NT2/D1 (cell line): ENCODE measurements around the gene WNK3.

Source experiments
- SUZ12 ChIP-seq: IDR thresholded peaks from 2 replicates; pipeline ENCODE4 v1.6.1; 2011; ENCODE audit not compliant: insufficient read length, insufficient read depth; ENCODE audit errors: extremely low read depth
- YY1 ChIP-seq: IDR thresholded peaks from 2 replicates; pipeline ENCODE4 v1.6.1; 2011; ENCODE audit not compliant: insufficient read length, insufficient read depth

DNA sequence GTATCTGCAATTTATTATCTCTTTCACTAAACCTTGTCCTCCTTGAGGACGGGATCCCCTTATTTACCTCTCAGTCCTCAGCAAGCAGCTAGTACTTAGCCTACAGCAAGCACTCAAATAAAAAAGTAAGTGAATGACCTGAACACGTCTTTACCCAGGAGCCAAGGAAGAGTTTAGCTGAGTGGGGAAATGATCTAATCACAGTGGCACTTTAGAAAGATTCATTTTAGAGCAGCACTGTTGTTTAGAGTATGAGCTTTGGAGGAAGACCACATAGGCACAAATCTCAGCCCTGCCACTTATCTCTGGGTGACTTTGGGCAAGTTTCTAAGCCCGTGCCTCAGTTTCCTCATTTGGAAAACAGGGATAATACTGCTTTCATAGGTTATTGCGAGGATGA lies 177.4 kb downstream of the WNK3 start:
- TF ChIP-seq YY1 (no peak), SUZ12 (no peak)
